Activated CD4-positive, alpha-beta T cell treated with anti-CD3 and anti-CD28 coated beads, Interleukin-2, amount 50 U/mL, for 1 hour (primary cell): ENCODE data around the gene NHERF1.
A peak's percentile ranks its signal among the peaks of the same experiment; 100 is the strongest.

Experiments
- DNase-seq: peaks from one replicate; pipeline ENCODE4 v3.0.0-alpha.2; 2020

NHERF1 gene

DNA sequence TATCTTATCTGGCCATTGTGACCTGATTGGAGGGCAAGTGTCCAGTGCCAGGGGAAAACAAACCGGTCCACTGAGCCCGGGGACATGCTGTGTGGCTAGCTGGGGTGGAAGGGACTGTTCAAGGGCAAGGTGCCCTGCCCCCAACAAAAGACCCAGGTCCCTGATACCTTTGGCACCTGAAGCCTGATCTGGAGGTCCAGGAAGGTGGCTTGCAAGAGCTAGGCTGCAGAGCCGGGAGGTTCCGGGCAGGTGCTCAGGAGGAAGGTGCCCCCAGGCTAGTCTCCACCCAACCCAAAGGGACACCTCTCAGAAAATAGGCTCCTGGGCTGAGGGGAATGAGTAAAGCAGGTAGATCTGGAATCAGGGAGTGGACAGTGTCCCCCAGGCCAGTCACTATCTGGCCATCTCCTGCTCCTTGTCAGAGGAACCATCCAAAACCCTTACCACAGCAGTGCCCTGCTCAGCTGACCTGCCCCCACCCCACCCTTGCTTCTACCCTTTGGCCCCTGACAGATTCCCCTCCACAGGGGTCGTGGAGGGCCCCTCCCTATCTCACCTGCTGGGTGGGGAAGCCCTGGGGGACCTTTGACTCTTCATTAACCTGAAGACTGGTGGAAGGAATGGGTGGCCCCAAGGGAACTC is 21.5 kb downstream of the NHERF1 start:
- DNase-seq, result no peak

DNA sequence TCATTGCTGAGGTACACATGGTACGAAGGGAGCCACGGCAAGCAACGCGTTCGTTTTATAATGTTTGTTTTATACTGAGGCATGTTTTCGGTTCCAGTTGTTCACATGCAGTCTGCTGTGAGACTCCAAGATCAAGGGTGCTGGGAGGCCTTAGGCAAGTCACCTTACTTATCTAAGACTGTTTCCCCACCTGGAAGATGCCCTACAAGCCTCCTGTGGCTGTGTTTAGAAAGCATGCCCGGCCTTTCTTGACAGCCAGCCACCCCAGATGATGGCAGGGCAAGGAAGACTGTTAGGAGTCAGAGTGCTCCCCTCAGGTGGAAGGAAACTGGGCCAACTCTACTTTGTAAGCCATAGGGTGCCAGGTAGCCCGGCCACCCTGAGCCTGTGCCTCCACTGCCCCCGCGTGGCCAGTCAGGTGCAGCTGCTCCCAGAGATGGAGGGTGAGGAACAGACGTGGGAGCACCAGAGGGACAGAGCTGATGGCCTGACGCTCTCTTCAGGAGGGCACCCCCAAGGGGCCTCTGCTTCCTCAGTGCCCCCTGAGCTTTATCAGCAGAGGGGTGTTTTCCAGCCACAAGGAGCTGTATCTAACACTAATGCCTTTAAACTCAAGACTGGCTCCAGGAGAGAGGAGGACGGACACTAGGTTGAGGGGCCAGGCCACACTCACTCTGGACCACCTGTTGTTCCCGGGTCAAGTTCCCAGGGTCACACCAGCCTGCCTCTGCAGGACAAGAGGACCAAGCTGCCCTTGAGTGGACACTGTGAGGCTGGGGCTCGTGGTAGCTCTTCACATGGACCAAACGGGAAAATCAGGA is 22.3 kb downstream of the NHERF1 start:
- peak; percentile 79 for DNase-seq

DNA sequence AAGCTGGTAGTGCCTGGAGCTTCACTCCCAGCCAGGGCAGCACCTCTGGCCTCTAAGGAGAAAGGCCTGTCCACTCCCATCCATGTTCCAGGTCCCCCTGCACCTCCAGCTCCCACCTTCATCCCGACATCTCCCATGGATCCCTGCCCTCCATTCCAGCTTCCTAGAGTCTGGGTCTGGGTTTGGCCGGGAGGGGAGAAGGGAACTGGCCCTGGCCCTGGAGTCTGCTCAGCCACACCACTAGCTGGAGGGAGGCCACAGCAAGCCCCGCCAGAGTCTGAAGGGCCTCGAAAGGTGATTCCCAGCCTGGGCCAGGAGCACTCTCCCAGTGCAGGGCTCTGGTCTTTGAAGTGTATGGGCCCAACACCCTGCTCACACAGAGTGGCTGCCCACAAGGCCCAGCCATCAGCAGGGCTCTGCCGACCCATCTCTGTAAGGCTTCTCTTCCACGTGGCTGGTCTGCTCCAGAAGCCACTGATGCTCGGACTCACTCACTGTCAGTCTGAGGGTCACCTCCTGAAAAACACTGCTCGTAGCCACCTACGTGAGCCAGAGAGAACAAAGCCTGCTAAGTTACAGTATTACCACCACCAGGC is 23.0 kb downstream of the NHERF1 start:
- DNase-seq, result no peak

DNA sequence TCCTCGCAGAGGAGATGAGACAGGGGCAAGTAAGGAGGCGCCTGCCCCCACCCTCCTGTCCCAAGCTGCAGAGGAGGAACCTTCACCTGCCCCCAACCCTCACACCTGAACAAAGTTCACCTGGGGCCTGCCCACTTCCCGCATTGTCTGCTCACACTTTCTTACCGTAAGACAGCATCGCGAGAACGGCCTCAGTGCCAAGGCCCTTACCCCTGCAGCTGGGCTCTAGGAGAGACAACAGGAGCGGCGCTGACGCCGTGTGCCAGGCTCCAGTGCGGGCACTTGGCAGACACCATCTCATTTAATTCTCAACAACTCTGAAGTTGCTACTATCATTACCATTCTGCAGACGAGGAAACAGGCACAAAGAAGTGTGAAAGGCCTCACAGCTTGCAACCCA is 23.6 kb downstream of the NHERF1 start:
- DNase-seq, result no peak

DNA sequence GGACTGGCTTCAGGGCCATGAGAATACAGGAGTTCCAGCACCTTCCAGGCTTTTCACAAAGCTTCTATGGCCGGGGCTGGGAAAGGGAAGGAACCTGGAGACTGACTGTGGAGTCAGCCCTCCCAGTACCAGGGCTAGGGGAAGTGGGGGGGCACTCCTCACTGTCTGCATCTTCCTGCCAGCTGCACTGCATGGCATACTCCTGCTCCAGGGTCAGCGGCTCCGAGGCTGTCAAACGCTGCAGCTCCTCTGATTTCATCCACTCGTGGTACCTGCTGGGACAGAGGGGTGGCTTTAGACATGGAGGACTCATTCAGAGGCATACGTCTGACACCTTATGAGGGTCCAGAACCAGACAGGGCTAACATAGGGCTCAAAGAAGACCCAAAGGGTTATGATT is 25.0 kb downstream of the NHERF1 start:
- DNase-seq, result no peak

DNA sequence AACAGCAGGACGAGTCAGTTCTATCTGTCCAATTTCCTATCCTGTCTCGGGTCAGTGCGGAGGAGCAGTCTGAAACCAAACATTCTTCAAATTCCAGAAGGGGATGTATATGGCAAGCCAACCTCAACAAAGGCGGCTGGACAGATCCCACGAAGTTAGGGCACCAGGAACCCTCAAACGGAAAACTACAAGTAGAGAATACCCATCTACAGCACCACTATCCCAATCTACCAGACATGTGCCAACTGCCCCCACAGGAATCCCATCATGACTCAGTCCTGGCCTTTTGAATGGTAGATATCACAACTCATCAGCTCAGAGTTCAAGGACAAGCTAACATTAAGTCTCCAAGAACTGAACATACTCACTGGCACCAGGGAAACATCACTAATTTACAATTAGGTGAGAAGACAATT is 25.5 kb downstream of the NHERF1 start:
- DNase-seq, result no peak

DNA sequence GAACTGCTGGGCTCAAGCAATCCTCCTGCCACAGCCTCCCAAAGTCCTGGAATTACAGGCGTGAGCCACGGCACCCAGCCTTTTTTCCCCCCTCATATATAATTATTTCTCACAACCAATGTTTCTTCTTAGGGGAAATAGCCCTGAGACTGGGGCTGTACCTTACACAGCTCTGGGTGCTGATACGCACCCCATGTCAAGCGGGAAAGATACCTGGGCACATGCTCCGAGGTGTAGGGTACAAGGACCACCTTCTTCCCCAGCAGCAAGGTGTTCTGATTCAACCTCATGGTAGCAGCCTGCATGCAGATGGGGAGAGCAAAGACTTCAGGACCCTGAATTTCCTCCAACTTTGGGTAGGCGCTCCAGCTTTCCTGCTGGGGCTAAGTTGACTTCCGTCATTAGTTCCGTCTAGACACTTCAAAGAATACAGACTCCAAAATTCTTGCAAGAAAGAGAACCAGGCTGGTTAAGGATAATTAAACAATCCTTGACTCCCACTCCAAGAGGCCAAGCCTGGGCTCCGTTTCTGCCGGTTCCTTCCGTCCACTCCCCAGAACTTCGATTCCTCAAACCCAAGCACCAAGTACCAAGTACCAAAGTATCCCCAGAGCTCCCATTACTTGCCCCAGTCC is 27.1 kb downstream of the NHERF1 start:
- DNase-seq, result no peak

DNA sequence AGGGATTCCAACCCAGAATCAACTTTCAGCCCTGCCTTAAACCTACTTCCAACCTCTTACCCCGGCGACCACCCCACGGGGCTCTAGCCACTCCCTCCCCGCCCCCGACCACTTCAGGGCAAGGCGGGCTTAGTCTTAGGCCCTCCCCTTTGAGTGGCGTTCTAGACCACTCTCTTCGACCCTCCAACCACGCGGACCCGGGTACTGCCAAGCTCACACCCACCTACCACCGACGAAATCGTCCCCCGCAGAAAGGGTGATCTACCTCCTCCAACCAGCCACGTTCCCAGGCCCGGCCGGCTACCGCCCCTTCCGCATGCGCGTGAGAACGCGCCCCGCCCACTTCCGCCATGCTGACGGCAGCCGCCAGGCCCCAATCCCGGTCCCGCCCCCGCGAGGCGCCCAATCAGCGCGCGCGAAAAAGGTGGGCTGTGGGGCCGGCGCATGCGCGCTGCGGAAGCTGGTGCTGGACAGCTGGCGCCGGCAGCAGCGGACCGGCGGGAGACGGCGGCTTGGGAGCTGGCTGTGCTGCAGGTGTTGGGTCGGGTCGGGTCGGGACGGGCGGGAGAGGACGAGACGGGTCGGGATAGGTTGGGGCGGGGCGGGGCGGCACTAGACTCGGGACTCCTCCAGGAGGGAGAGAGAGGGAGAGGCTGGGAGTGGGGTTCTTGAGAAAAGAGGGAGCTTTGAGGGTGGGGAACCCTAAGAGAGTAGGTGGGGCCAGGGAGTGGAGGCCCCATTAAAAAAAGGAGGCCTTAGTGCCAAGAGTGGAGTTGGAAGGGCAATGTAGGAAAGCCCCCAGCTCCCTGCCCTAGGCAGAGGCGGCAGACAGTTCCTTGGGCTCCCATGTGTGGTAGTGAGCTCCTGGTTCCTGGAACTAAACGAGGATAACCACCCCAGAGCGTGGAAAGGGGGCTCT is 27.9 kb downstream of the NHERF1 start, which contains the start of gene NAT9:
Gene NAT9, minus strand, starts transcription at position 302 of the 919 bp plus-strand sequence. CDS start 647 bp downstream, outside the sequence.
- DNase-seq, result peak; percentile 99

DNA sequence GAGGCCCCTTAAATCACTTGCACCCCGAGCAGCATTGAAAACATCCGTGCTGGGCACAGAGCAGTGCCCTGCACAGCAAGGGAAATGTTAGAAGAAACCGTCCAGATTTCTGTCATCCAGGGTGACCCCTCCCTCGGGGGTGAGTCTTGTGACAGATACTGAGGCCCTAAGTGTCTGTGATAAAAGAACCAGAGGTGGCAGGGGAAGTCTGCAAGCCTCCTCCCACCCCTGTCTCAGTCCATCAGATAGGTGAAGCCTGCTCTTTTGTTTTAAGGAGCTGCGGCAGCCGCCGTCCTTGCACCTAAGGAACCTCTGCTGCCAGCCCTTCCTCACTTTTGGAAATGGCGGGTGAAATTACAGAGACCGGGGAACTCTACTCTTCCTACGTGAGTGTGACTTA is 28.6 kb downstream of the NHERF1 start:
- DNase-seq, result no peak

DNA sequence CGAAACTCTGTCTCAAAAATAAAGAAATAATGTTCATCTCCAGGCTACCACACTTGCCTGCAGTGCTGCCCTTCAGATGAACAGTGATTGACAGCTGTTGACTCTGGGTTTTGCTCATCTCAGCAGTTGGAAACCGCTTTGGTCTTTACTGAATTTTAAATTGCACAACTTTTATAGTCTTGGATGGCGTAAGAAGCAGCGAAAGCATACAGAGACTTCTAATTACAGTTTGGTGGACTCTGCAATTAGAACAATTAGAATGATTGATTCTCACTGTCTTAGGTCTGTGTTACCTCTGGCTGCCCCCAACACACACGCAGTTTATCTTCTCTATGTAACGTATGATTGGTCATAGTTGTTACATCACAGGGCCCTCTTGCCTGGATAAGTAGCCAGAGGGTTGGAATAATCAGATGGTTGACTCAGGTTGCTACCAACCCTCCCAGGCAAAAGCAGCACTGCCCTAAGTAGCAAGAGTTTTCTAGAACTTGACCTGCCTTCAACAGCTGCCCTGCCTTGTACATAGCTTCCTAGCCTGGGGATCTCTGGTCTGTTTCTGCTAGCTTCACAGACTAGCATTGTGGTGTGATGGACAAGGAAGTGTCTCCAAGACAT is 29.6 kb downstream of the NHERF1 start:
- no peak for DNase-seq

DNA sequence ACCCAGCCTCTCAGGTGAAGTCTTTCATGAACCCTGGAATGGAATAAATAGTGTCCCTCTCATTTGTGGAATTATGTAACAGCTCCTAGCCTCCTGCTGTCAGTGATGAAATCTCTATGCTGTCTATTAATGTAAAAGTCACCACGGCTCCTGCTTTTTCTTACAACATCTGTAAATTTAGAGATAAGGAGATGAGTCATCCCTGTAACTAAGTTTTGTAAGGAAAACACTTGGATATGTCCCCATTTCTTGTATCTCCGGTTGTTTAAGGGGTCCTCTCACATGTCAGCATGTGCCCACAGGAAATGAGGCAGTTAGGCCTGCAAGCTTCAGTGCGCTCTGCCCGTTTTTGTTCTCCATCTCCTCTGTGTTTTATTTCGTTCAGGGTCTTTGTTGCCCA is 30.5 kb downstream of the NHERF1 start:
- DNase-seq, result no peak

DNA sequence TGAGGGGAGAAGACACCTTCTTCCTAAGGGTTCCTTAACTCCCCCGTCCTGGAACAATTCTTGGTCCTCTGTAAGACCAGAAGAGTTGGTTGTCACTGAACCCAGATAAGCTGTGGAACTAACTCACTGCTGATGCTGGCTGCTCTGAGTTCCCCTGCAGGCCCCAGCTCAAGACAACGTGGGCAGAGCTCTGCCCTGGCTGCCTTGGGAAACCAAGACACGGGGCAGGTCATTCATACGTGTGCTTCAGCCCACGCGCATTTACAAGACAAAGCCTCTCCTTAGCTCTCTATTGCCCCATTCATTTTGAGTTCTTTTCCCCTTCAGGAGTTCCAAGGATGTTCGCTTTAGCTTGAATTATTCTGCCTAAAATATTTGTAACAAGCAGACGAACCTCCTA is 31.1 kb downstream of the NHERF1 start:
- DNase-seq, result no peak

DNA sequence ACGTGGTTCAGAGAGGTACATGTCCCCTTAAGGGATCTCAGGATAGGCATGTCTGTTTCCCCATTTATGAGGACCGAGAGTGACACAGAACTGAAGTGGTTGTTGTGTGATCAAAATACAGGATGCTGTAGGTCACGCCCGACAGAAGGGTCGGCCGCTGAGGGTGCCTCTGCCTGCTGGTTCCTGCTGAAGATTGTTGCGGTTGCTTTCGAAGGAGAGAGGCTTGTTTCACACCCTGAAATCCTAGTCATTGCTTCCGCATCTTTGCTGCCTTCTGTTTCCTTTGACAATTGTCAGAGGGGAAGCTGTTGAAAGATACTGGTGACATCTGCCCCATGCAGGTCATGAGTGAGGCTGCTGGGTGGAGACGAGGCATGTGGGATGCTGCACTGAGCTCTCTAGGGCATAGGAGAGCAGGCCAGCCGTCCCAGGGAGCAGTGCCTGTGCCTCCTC is 31.5 kb downstream of the NHERF1 start:
- peak; percentile 51 for DNase-seq

DNA sequence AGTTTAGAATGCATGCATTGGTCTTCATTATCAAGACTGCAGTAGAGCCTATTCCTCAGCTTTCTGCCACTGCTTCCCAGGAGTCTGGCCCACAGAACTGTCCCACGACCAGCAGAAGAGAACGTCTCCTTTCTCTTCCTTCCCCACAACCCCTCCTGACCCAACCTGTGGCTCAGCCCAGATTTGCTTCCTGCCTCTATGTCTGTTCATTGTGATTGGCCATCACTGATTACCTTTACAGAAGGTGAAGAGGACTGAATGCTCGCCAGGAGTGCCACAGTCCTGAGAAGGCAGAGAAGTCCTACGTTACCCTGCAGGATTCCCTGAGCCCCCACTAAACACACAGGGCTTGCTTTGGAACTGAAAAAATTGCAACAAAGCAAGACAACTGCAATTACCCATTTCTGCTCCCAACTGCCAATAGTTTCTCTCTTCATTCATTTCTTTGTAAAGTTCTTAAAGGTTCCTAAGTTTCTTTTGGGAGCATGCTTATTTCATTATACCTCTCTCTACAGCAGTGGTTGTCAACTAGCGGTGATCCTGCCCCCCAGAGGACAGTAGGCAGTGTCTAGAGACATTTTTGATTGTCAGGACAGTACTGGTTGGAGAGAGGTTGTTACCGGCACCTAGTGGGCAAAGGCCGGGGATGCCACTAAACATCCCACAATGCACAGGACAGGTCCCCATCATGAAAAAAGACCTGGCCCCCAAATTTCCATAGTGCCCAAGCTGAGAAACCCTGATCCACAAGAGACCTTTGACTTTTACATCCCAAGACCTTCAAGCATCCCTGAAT is 32.2 kb downstream of the NHERF1 start:
- no peak for DNase-seq

DNA sequence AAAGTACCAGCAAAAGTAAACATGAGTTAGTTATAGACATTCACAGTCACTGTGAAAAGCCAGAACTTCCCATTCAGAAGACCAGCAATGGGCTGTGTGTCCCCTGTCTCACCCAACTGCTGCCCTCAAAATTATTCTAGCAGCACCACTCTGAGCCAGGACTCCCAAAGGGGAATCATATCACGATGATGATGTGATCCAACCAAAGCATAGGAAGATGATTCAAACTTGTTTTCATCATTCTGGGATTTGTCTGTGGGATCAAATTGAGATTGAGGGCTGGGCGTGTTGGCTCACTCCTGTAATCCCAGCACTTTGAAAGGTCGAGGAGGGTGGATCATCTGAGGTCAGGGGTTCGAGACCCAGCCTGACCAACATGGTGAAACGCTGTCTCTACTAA is 34.1 kb downstream of the NHERF1 start:
- DNase-seq, result no peak

DNA sequence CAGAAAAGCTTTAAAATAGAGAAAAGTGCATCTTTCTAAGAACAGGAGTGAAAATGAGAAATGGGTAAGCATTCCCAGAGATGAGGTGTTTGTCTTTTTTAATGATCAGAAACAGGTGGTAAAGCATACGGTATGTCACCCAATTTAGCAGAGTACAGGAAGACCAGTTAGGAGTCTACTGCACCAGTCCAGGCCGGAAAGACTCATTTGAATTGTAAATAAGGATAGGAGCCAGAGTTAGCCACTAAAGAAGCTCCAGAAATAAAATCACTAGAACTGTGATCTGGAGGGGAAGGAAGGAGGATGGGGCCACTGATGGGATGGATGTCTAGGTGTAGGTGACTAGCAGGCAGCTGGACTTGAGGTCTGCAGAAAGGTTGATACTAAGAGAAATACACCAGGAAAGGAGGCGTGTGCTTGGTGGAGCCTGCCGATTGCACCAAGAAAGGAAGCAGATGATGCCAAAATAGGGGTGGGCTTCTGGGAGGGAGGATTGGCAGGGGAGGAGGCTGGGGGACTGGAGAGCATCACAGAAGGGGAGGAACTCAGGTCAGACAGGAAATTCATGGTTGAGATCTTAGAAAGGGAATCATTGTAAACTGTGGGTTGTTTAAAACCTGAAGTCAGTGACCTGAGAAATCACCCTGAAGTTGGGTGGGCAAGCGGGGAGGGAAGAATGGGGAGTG is 35.8 kb downstream of the NHERF1 start:
- no peak for DNase-seq

DNA sequence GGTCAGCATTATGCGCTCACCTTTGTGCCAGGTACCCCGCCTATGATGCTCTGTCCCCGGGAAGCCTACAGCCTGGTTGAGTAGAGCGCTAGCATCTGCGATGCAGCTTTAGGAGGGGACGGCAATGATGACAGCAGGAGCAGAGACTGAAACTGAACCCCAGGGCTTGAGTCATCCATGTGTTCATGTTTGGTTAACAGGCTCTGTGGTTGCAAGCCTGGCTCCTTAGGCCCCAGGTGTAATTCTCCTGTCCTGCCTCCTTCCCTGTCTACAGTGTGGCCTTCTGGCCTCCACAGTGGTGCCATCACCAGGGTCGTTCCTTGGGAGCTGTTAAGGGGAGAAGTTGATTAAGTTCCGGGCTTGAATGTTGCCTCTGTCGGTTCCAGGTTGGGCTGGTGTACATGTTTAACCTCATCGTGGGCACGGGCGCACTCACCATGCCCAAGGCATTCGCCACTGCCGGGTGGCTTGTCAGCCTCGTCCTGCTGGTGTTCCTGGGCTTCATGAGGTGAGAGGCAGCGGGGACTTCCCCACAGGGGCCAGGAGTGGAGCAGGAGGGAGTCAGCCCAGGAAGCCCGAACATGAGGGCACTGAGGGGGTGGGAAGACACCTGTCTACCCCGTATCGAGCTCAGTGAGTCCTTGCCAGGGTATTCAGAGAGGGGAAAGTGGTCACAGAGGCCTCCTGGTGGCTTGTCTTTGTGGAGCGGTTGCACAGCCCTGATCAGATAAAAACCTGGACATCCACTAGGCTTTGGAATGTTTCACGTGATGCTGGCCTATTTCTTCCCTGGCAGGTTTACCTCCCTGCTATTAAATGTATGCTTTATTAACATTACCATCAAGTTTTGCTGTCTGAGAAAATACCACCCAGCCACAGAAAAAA is 36.9 kb downstream of the NHERF1 start:
- DNase-seq, result no peak

DNA sequence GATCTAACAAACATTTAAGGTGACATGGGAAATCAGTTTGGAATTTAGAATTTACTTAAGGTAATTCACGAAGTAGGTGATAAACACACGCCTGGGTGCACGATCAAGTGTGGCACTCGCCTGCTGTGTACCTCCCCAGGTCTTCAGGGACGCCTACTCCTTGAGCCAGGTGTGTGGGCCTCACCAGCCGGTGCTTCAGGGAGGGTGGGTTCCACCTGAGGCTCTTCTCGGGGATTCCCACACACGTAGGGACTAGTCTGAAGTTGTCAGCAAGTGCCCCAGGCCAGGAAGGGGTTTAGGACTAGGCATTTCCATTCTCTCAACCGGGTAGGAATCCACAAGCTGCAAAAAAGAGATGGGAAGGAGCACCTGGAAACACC is 37.5 kb downstream of the NHERF1 start:
- DNase-seq, result no peak

DNA sequence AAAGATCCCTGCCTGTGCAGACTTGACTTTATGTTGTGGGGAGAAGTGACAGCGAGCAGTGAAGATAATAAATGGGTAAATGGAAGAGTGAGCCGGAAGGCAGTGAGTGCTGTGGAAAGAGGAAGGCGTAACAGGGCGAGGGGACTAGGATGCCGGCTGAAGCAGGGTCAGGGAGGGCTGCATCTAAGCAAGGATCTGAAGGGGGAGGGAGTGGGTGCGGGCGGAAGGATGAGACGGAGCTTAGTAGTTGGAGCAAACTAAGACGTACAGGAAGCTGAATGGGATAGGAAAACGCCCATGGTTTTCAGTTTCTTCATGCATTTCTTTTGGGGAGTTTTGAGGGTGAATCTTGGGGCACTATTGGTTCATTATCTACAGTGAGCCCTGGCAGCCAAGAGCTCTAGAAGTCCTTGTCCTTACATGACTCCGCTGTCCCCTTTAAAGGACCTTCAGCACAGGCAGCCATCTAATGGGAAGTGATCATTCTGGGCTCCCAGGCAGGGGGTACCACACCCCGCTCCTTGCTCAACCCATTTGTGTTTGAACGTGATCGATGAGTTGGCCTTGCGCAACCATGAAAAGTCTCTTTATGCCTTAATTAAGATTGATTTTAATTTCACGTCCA is 38.1 kb downstream of the NHERF1 start:
- no peak for DNase-seq
